IMR-90 (cell line): Measurements from ENCODE around the gene VPS18. TPM values are rescaled to one million over a fixed set of nuclear protein-coding genes. Genes with fewer than 3 reads are reported as not detected.

Source experiments
- ATAC-seq: fragments of 200-7000 bp; cut with Tn5 transposase; 2 replicates; pipeline ENCODE4 v1.9.1; 2020; ENCODE audit warnings: low read depth, mild to moderate bottlenecking, moderate library complexity
- BruUV-seq: library from RNA; stranded (reverse); fragments of 400-500 nt; replicated peaks from 2 replicates; lab custom pipeline; 2021; lab: Mats Ljungman, UMichigan
- CTCF ChIA-PET: fragments of 300-600 bp; formaldehyde crosslinking; extraction: SDS; loops from one replicate; lab custom pipeline; 2021; ENCODE audit warnings: antibody characterized with exemption; lab: Yijun Ruan, JAX
- POLR2A ChIA-PET: fragments of 300-600 bp; sonication (Branson Sonifier 250); formaldehyde crosslinking; loops from one replicate; lab custom pipeline; 2022; ENCODE audit warnings: antibody characterized with exemption; ENCODE audit not compliant: unreplicated experiment; lab: Charles Lee
- DNase-seq: peaks from one replicate; pipeline ENCODE4 v3.0.0; 2013
- H2AFZ ChIP-seq: replicated peaks from 2 replicates; pipeline ENCODE3; 2013; ENCODE audit warnings: low read length, mild to moderate bottlenecking; ENCODE audit not compliant: poor library complexity
- H2AK5ac ChIP-seq: 2 replicates; pipeline ENCODE4 v1.6.1; 2013; ENCODE audit warnings: low read depth, low read length, inconsistent platforms
- H2AK9ac ChIP-seq: replicated peaks from 2 replicates; pipeline ENCODE3; 2013; ENCODE audit warnings: mild to moderate bottlenecking, low read depth, low read length, moderate library complexity; ENCODE audit not compliant: poor library complexity
- H2BK120ac ChIP-seq: 2 replicates; pipeline ENCODE4 v1.6.1; 2013; ENCODE audit warnings: low read depth, low read length, inconsistent platforms
- H2BK15ac ChIP-seq: 3 replicates; pipeline ENCODE4 v1.6.1; 2013; ENCODE audit warnings: low read depth, low read length, inconsistent platforms
- H2BK20ac ChIP-seq: 2 replicates; pipeline ENCODE4 v1.6.1; 2013; ENCODE audit warnings: low read depth, mild to moderate bottlenecking, inconsistent platforms, low read length, moderate library complexity
- H2BK5ac ChIP-seq: 2 replicates; pipeline ENCODE4 v1.6.1; 2013; ENCODE audit warnings: mild to moderate bottlenecking, low read depth, low read length, inconsistent platforms; ENCODE audit not compliant: poor library complexity, severe bottlenecking
- H3K14ac ChIP-seq: replicated peaks from 2 replicates; pipeline ENCODE4 v1.6.1; 2013; ENCODE audit warnings: low read depth, low read length, inconsistent platforms
- H3K18ac ChIP-seq: 2 replicates; pipeline ENCODE4 v1.6.1; 2013; ENCODE audit warnings: low read depth, low read length, control low read depth
- H3K23ac ChIP-seq: 2 replicates; pipeline ENCODE4 v1.6.1; 2013; ENCODE audit warnings: low read depth, low read length, inconsistent platforms
- H3K27ac ChIP-seq: 2 replicates; pipeline ENCODE4 v1.5.1; 2013; ENCODE audit warnings: mild to moderate bottlenecking, control low read depth, low read length; ENCODE audit not compliant: insufficient read depth
- H3K27me3 ChIP-seq: 2 replicates; pipeline ENCODE4 v1.6.1; 2013; ENCODE audit warnings: low read length; ENCODE audit not compliant: control insufficient read depth, insufficient read depth
- H3K36me3 ChIP-seq: 2 replicates; pipeline ENCODE4 v1.6.1; 2013; ENCODE audit warnings: low read length, mixed read lengths; ENCODE audit not compliant: control insufficient read depth, insufficient read depth
- H3K4ac ChIP-seq: 2 replicates; pipeline ENCODE4 v1.6.1; 2013; ENCODE audit warnings: low read depth, low read length, inconsistent platforms
- H3K4me1 ChIP-seq: 2 replicates; pipeline ENCODE4 v1.6.1; 2013; ENCODE audit warnings: low read length, mixed read lengths; ENCODE audit not compliant: control insufficient read depth, insufficient read depth
- H3K4me2 ChIP-seq: 2 replicates; pipeline ENCODE4 v1.6.1; 2013; ENCODE audit warnings: low read depth, mild to moderate bottlenecking, control low read depth, low read length, moderate library complexity
- H3K4me3 ChIP-seq: 2 replicates; pipeline ENCODE4 v1.5.1; 2013; ENCODE audit warnings: low read depth, mild to moderate bottlenecking, control low read depth, low read length, moderate library complexity; ENCODE audit not compliant: insufficient read depth
- H3K56ac ChIP-seq: 2 replicates; pipeline ENCODE4 v1.6.1; 2013; ENCODE audit warnings: low read length, inconsistent platforms; ENCODE audit not compliant: insufficient read depth; ENCODE audit errors: extremely low read depth
- H3K79me1 ChIP-seq, 2 experiments: 2 replicates each; pipeline ENCODE4 v1.6.1; 2013; ENCODE audit warnings: low read length in 2 of 2, inconsistent platforms in 1 of 2, low read depth in 1 of 2
- H3K9ac ChIP-seq: 2 replicates; pipeline ENCODE4 v1.6.1; 2013; ENCODE audit warnings: low read depth, low read length, control low read depth
- H3K9me1 ChIP-seq: 2 replicates; pipeline ENCODE4 v1.6.1; 2013; ENCODE audit warnings: low read length, inconsistent platforms; ENCODE audit not compliant: insufficient read depth
- H3K9me3 ChIP-seq: 2 replicates; pipeline ENCODE4 v1.6.1; 2013; ENCODE audit warnings: low read length; ENCODE audit not compliant: control insufficient read depth, insufficient read depth
- H4K20me1 ChIP-seq: 2 replicates; pipeline ENCODE4 v1.6.1; 2013; ENCODE audit warnings: low read length, inconsistent platforms; ENCODE audit not compliant: insufficient read depth
- H4K5ac ChIP-seq: 2 replicates; pipeline ENCODE4 v1.6.1; 2013; ENCODE audit warnings: mild to moderate bottlenecking, low read depth, low read length, control low read depth
- H4K8ac ChIP-seq, 2 experiments: 2 replicates each; pipeline ENCODE4 v1.6.1; 2013; ENCODE audit warnings: low read depth in 2 of 2, low read length in 2 of 2, control low read depth in 1 of 2, inconsistent platforms in 1 of 2
- H4K91ac ChIP-seq: 2 replicates; pipeline ENCODE4 v1.6.1; 2013; ENCODE audit warnings: low read depth, low read length, inconsistent platforms; ENCODE audit not compliant: insufficient read depth
- CEBPB ChIP-seq: IDR thresholded peaks from 2 replicates; pipeline ENCODE4 v1.6.1; 2012; ENCODE audit warnings: low read depth, low read length, improper control_type of control experiment
- FOS ChIP-seq: fragments of 150-350 bp; IDR thresholded peaks from 2 replicates; pipeline ENCODE4 v1.6.1; 2016; ENCODE audit warnings: low read depth, low read length
- MAFK ChIP-seq: IDR thresholded peaks from 2 replicates; pipeline ENCODE4 v1.6.1; 2012; ENCODE audit warnings: low read depth, low read length, improper control_type of control experiment
- MAZ ChIP-seq: IDR thresholded peaks from 2 replicates; pipeline ENCODE4 v1.6.1; 2012; ENCODE audit warnings: low read depth, mild to moderate bottlenecking, low read length, improper control_type of control experiment, moderate library complexity, borderline replicate concordance
- MXI1 ChIP-seq: IDR thresholded peaks from 2 replicates; pipeline ENCODE4 v1.6.1; 2012; ENCODE audit warnings: low read depth, mild to moderate bottlenecking, low read length, moderate library complexity, borderline replicate concordance
- RAD21 ChIP-seq: IDR thresholded peaks from 2 replicates; pipeline ENCODE4 v1.6.1; 2012; ENCODE audit warnings: low read length, improper control_type of control experiment
- RCOR1 ChIP-seq: IDR thresholded peaks from 2 replicates; pipeline ENCODE4 v1.6.1; 2012; ENCODE audit warnings: mild to moderate bottlenecking, low read length, improper control_type of control experiment; ENCODE audit not compliant: insufficient replicate concordance
- RFX5 ChIP-seq: IDR thresholded peaks from 2 replicates; pipeline ENCODE4 v1.8.0; 2012; ENCODE audit warnings: low read depth, mild to moderate bottlenecking, low read length, moderate library complexity
- WGBS, 2 experiments: methylation state at CpG; one replicate each; pipeline versions ENCODE4 v1.1.5 to v1.1.7; 2013; ENCODE audit warnings: missing lambda C conversion rate in 2 of 2; ENCODE audit not compliant: insufficient read length in 1 of 2; ENCODE audit errors: extremely low coverage in 2 of 2; 5-methylcytosine and 5-hydroxymethylcytosine counted together
- dilution Hi-C: fragments of 300-500 bp; cut with HindIII; formaldehyde crosslinking; loops from one replicate; pipeline ENCODE4 v1.14.3; 2018; ENCODE audit warnings: low sequenced_read_pairs; ENCODE audit not compliant: unreplicated experiment
- in situ Hi-C: fragments of 300-500 bp; cut with MboI; formaldehyde crosslinking; loops from 3 replicates; pipeline ENCODE4 v1.14.3; 2019; ENCODE audit warnings: low sequenced_read_pairs, inconsistent platforms, mixed read lengths
- intact Hi-C: fragments of 100-400 bp; cut with micrococcal nuclease; formaldehyde crosslinking; loops from 2 replicates; pipeline ENCODE4 v1.10.0; 2022
- polyA plus RNA-seq, 3 experiments: library from polyadenylated mRNA; depleted of rRNA; stranded (reverse); fragments of >200 nt; gene quantifications; 2 replicates each; pipeline ENCODE4 v1.2.3, GENCODE V29; 2012; ENCODE audit warnings: low replicate concordance in 1 of 3
- total RNA-seq: library from RNA; depleted of rRNA; stranded (reverse); fragments of >200 nt; gene quantifications from 2 replicates; pipeline ENCODE4 v1.2.3, GENCODE V29; 2012
- TF ChIP-seq, protein P1 (sequence below): conservative IDR thresholded peaks from 2 replicates; pipeline ENCODE4 v1.5.1; 2012; ENCODE audit warnings: mild to moderate bottlenecking, low read depth, low read length, improper control_type of control experiment

VPS18 gene
- total and polyA plus RNA-seq, 2 of the 4 experiments (the other 2 are of a cell fraction) = 19.3 to 32.3 TPM

DNA sequence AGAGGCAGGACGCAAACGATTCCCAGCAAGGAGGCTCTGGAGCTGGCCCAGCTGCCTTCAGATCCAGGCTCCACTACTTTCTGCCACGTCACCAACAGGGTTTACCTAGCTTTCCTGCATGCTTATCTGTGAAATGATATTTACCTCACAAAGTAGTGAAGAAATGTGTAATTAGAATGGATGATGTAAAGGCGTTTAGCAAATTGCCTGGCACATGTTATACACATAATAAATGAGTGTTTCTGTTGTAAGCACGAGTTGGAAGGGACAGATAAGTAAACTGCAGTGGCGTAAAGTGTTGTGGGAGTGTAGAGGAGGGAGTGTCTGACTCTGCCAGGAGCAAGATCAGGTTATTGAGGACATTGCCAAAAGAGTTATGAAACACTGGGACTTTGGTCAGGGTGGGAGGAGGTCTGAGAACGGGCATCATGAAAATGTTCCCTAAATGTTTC is 55.5 kb downstream of the VPS18 start:
- DNase-seq (no peak), ATAC-seq (no peak)
- Histone ChIP-seq H2AFZ (no peak overlapping the region), H4K5ac (no peak overlapping the region), H3K4me2 (no peak overlapping the region), H4K20me1 (peaks cover 14% of the 10 kb centered on the region; the same call in 1 of the 2 replicates), H3K14ac (no peak overlapping the region), H3K27ac (no peak overlapping the region), H2BK20ac (no peak overlapping the region), H2AK9ac (no peak overlapping the region), H4K91ac (peak overlapping the region; percentile 2; the same call in 1 of the 2 replicates), H3K56ac (no peak overlapping the region), H2BK5ac (no peak overlapping the region), H3K36me3 (0 out of 2 replicates have a peak, but pooled peaks cover 3% of the 10 kb centered on the region), H3K18ac (no peak overlapping the region), H3K9me3 (no peaks in the 10 kb centered on the region), H2BK15ac (no peak overlapping the region), H3K27me3 (no peaks in the 10 kb centered on the region), H2BK120ac (no peak overlapping the region), H3K9ac (no peak overlapping the region), H2AK5ac (0 out of 2 replicates have a peak overlapping the region, but pooled peaks have one; percentile 5), H4K8ac (no peak overlapping the region), H3K4ac (no peak overlapping the region), H3K9me1 (0 out of 2 replicates have a peak, but pooled peaks cover 4% of the 10 kb centered on the region), H3K4me1 (peaks cover 6% of the 10 kb centered on the region), H3K79me1 (peaks cover 3 to 26% of the 10 kb centered on the region in 2 experiments; a peak in 3 of 4 replicates), H3K4me3 (no peak overlapping the region), H3K23ac (no peak overlapping the region)
- CTCF ChIA-PET = no interaction called here
- 70% methylated on average over 4 of the region's 7 CpGs; no CpG with 5 or more reads in 1 of the 2 experiments for WGBS, 2 experiments
- dilution Hi-C loops = no loop called here
- in situ Hi-C loops = no loop called here
- POLR2A ChIA-PET = no interaction called here
- TF ChIP-seq RFX5 (no peak), FOS (no peak), MXI1 (no peak), CEBPB (no peak), RCOR1 (no peak), RAD21 (no peak), MAZ (no peak), MAFK (no peak)
- TF ChIP-seq, protein P1, sequence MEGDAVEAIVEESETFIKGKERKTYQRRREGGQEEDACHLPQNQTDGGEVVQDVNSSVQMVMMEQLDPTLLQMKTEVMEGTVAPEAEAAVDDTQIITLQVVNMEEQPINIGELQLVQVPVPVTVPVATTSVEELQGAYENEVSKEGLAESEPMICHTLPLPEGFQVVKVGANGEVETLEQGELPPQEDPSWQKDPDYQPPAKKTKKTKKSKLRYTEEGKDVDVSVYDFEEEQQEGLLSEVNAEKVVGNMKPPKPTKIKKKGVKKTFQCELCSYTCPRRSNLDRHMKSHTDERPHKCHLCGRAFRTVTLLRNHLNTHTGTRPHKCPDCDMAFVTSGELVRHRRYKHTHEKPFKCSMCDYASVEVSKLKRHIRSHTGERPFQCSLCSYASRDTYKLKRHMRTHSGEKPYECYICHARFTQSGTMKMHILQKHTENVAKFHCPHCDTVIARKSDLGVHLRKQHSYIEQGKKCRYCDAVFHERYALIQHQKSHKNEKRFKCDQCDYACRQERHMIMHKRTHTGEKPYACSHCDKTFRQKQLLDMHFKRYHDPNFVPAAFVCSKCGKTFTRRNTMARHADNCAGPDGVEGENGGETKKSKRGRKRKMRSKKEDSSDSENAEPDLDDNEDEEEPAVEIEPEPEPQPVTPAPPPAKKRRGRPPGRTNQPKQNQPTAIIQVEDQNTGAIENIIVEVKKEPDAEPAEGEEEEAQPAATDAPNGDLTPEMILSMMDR = no peak
- no TSS peak for BruUV-seq
- intact Hi-C loops = loop anchor here (5.0 kb wide), 1 partner anchor 68 kb away; no protein-coding TSS in a partner anchor
